ENCODE measurements around the gene KMO.

The KMO gene

GRCh38 chr1:241532162-241532531, at the start of gene KMO:
TSS of gene KMO (plus strand) at chr1:241532378. CDS start at chr1:241532445, 67 bp downstream.
- no peak for DNase-seq (ENCODE audit: low read depth)

- DNase-seq (ENCODE audit: low read depth) = peak; percentile 47
Observed at GRCh38 chr1:241482761-241483250, 49.4 kb upstream of the KMO start.

GRCh38 chr1:241485145-241485544, 47.0 kb upstream of the KMO start:
- DNase-seq (ENCODE audit: low read depth) = no peak

GRCh38 chr1:241485554-241485992, 46.6 kb upstream of the KMO start:
- DNase-seq (ENCODE audit: low read depth) = peak; percentile 28

- DNase-seq (ENCODE audit: low read depth) = no peak
Observed at GRCh38 chr1:241488739-241489138, 43.4 kb upstream of the KMO start.

- DNase-seq (ENCODE audit: low read depth) = no peak
Observed at GRCh38 chr1:241495741-241496140, 36.4 kb upstream of the KMO start.

GRCh38 chr1:241499910-241500309, 32.3 kb upstream of the KMO start:
- peak; percentile 47 for DNase-seq (ENCODE audit: low read depth)

GRCh38 chr1:241503444-241503843, 28.7 kb upstream of the KMO start:
- DNase-seq (ENCODE audit: low read depth) = no peak

- peak; percentile 51 for DNase-seq (ENCODE audit: low read depth)
Observed at GRCh38 chr1:241507189-241507863, 24.9 kb upstream of the KMO start.

GRCh38 chr1:241513378-241513777, 18.8 kb upstream of the KMO start:
- no peak for DNase-seq (ENCODE audit: low read depth)

GRCh38 chr1:241518476-241519307, 13.5 kb upstream of the KMO start:
- DNase-seq (ENCODE audit: low read depth) = peak; percentile 57

GRCh38 chr1:241519308-241520079, 12.7 kb upstream of the KMO start, which contains the start of gene FH:
TSS of gene FH (minus strand) at chr1:241519755. CDS start at chr1:241519722, 33 bp downstream.
- DNase-seq (ENCODE audit: low read depth) = peak; percentile 99

- DNase-seq (ENCODE audit: low read depth) = no peak
Observed at GRCh38 chr1:241520080-241520465, 12.1 kb upstream of the KMO start.

- DNase-seq (ENCODE audit: low read depth) = no peak
Observed at GRCh38 chr1:241521718-241522117, 10.5 kb upstream of the KMO start.

GRCh38 chr1:241525026-241525425, 7.2 kb upstream of the KMO start:
- no peak for DNase-seq (ENCODE audit: low read depth)

- no peak for DNase-seq (ENCODE audit: low read depth)
Observed at GRCh38 chr1:241527146-241527545, 5.0 kb upstream of the KMO start.

GRCh38 chr1:241531195-241532161, 700 bp upstream of the KMO start:
- peak; percentile 82 for DNase-seq (ENCODE audit: low read depth)

GRCh38 chr1:241532864-241533263, 686 bp downstream of the KMO start:
- no peak for DNase-seq (ENCODE audit: low read depth)

- DNase-seq (ENCODE audit: low read depth) = no peak
Observed at GRCh38 chr1:241533326-241534115, 1.3 kb downstream of the KMO start.

GRCh38 chr1:241536304-241536703, 4.1 kb downstream of the KMO start:
- no peak for DNase-seq (ENCODE audit: low read depth)
